ENCODE results near the gene UBE2V1. TPM values are rescaled to one million over a fixed set of nuclear protein-coding genes. Genes with fewer than 3 reads are reported as not detected.
A peak's percentile ranks its signal among the peaks of the same experiment; 100 is the strongest.

Gene UBE2V1
- total and polyA plus RNA-seq, 2 of the 13 experiments (the other 11 are each of a cell fraction or from before 2014, with no cell fraction given), result 81.3 to 132 TPM

DNA sequence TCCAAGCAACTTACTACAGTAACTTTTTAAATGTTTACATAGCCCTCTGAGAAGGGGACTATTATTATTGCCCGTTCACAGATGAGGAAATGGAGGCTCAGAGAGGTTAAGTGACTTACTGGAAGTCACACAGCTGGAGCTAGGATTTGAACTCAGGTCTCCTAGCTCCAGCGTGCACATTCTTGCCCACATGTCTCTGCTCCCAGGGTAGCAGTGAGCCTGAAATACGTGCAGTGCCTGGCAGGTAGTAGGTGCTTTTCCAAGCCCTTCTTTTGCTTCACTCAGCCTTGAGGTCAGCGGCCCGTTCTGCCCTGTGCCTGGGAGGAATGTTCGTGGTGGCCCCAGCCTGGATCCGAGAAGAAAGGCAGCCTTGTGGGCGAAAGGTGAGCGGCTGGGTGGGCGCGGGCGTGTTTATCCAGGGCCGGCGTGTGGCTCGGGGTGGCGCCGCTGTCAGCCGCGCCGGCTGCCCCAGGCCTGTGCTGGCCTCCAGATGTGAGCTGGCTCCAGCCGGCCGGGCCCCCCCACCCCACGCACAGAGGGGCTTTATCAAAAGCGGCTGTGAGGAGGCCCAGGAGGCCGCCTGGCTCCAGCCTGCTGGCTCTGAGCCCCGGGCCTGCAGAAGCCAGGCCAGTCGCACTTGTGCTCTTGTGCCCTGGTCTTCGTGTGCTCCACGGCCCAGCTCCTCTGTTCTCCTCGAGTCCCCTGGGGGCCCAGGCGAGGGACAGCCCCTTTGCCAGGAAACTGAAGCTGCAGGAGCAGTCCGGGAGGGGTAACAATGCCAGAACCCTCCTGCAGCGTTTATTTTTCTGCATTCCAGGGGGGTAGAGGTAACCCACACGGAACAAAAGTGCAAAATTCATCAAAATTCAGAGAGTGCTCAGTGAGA lies 58.1 kb downstream of the UBE2V1 start (continued):
- TF ChIP-seq, protein P1, sequence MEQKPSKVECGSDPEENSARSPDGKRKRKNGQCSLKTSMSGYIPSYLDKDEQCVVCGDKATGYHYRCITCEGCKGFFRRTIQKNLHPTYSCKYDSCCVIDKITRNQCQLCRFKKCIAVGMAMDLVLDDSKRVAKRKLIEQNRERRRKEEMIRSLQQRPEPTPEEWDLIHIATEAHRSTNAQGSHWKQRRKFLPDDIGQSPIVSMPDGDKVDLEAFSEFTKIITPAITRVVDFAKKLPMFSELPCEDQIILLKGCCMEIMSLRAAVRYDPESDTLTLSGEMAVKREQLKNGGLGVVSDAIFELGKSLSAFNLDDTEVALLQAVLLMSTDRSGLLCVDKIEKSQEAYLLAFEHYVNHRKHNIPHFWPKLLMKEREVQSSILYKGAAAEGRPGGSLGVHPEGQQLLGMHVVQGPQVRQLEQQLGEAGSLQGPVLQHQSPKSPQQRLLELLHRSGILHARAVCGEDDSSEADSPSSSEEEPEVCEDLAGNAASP (CRISPR knock-in tag; IDR thresholded peaks at IDR 0.05; ENCODE audit: borderline replicate concordance), result no peak; the same call in 1 of the 2 replicates
- TF ChIP-seq ZNF354B (CRISPR knock-in tag; IDR thresholded peaks at IDR 0.05) (0 out of 2 replicates have a peak, but pooled peaks have one; percentile 66), MED13 (CRISPR knock-in tag; IDR thresholded peaks at IDR 0.05) (0 out of 2 replicates have a peak, but pooled peaks have one; percentile 36), ZNF816 (CRISPR knock-in tag; IDR thresholded peaks at IDR 0.05; ENCODE audit: borderline replicate concordance) (peak; percentile 68; the same call in 1 of the 2 replicates), KDM5B (CRISPR knock-in tag; IDR thresholded peaks at IDR 0.05; ENCODE audit: borderline replicate concordance) (peak; percentile 69; the same call in 1 of the 2 replicates), NFYB (CRISPR knock-in tag; IDR thresholded peaks at IDR 0.05) (no peak), SIX1 (CRISPR knock-in tag; IDR thresholded peaks at IDR 0.05; ENCODE audit: borderline replicate concordance) (no peak), SALL1 (CRISPR knock-in tag; IDR thresholded peaks at IDR 0.05) (peak; percentile 57), MAFG (CRISPR knock-in tag; IDR thresholded peaks at IDR 0.05) (peak; percentile 9)
- TF ChIP-seq, protein P2, sequence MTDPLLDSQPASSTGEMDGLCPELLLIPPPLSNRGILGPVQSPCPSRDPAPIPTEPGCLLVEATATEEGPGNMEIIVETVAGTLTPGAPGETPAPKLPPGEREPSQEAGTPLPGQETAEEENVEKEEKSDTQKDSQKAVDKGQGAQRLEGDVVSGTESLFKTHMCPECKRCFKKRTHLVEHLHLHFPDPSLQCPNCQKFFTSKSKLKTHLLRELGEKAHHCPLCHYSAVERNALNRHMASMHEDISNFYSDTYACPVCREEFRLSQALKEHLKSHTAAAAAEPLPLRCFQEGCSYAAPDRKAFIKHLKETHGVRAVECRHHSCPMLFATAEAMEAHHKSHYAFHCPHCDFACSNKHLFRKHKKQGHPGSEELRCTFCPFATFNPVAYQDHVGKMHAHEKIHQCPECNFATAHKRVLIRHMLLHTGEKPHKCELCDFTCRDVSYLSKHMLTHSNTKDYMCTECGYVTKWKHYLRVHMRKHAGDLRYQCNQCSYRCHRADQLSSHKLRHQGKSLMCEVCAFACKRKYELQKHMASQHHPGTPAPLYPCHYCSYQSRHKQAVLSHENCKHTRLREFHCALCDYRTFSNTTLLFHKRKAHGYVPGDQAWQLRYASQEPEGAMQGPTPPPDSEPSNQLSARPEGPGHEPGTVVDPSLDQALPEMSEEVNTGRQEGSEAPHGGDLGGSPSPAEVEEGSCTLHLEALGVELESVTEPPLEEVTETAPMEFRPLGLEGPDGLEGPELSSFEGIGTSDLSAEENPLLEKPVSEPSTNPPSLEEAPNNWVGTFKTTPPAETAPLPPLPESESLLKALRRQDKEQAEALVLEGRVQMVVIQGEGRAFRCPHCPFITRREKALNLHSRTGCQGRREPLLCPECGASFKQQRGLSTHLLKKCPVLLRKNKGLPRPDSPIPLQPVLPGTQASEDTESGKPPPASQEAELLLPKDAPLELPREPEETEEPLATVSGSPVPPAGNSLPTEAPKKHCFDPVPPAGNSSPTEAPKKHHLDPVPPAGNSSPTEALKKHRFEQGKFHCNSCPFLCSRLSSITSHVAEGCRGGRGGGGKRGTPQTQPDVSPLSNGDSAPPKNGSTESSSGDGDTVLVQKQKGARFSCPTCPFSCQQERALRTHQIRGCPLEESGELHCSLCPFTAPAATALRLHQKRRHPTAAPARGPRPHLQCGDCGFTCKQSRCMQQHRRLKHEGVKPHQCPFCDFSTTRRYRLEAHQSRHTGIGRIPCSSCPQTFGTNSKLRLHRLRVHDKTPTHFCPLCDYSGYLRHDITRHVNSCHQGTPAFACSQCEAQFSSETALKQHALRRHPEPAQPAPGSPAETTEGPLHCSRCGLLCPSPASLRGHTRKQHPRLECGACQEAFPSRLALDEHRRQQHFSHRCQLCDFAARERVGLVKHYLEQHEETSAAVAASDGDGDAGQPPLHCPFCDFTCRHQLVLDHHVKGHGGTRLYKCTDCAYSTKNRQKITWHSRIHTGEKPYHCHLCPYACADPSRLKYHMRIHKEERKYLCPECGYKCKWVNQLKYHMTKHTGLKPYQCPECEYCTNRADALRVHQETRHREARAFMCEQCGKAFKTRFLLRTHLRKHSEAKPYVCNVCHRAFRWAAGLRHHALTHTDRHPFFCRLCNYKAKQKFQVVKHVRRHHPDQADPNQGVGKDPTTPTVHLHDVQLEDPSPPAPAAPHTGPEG (CRISPR knock-in tag; IDR thresholded peaks at IDR 0.05), result 0 out of 2 replicates have a peak, but pooled peaks have one; percentile 40
- TF ChIP-seq, protein P3, sequence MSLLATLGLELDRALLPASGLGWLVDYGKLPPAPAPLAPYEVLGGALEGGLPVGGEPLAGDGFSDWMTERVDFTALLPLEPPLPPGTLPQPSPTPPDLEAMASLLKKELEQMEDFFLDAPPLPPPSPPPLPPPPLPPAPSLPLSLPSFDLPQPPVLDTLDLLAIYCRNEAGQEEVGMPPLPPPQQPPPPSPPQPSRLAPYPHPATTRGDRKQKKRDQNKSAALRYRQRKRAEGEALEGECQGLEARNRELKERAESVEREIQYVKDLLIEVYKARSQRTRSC (CRISPR knock-in tag; IDR thresholded peaks at IDR 0.05; ENCODE audit: low read depth), result no peak
